IMR-90 (cell line): ENCODE results near the gene TUBGCP6. TPM values are rescaled to one million over a fixed set of nuclear protein-coding genes. Genes with fewer than 3 reads are reported as not detected.
"Not testable (repeated sequence)": the region's sequence is repeated elsewhere in the genome, so short reads cannot be mapped to it uniquely, and the experiment has no call there.

Source experiments
- ATAC-seq: fragments of 200-7000 bp; cut with Tn5 transposase; 2 replicates; pipeline ENCODE4 v1.9.1; 2020; ENCODE audit warnings: low read depth, mild to moderate bottlenecking, moderate library complexity
- BruUV-seq: library from RNA; stranded (reverse); fragments of 400-500 nt; replicated peaks from 2 replicates; lab custom pipeline; 2021; lab: Mats Ljungman, UMichigan
- CTCF ChIA-PET: fragments of 300-600 bp; formaldehyde crosslinking; extraction: SDS; loops from one replicate; lab custom pipeline; 2021; ENCODE audit warnings: antibody characterized with exemption; lab: Yijun Ruan, JAX
- POLR2A ChIA-PET: fragments of 300-600 bp; sonication (Branson Sonifier 250); formaldehyde crosslinking; loops from one replicate; lab custom pipeline; 2022; ENCODE audit warnings: antibody characterized with exemption; ENCODE audit not compliant: unreplicated experiment; lab: Charles Lee
- DNase-seq: peaks from one replicate; pipeline ENCODE4 v3.0.0; 2013
- H2AFZ ChIP-seq: replicated peaks from 2 replicates; pipeline ENCODE3; 2013; ENCODE audit warnings: low read length, mild to moderate bottlenecking; ENCODE audit not compliant: poor library complexity
- H2AK5ac ChIP-seq: 2 replicates; pipeline ENCODE4 v1.6.1; 2013; ENCODE audit warnings: low read depth, low read length, inconsistent platforms
- H2AK9ac ChIP-seq: replicated peaks from 2 replicates; pipeline ENCODE3; 2013; ENCODE audit warnings: mild to moderate bottlenecking, low read depth, low read length, moderate library complexity; ENCODE audit not compliant: poor library complexity
- H2BK120ac ChIP-seq: 2 replicates; pipeline ENCODE4 v1.6.1; 2013; ENCODE audit warnings: low read depth, low read length, inconsistent platforms
- H2BK15ac ChIP-seq: 3 replicates; pipeline ENCODE4 v1.6.1; 2013; ENCODE audit warnings: low read depth, low read length, inconsistent platforms
- H2BK20ac ChIP-seq: 2 replicates; pipeline ENCODE4 v1.6.1; 2013; ENCODE audit warnings: low read depth, mild to moderate bottlenecking, inconsistent platforms, low read length, moderate library complexity
- H2BK5ac ChIP-seq: 2 replicates; pipeline ENCODE4 v1.6.1; 2013; ENCODE audit warnings: mild to moderate bottlenecking, low read depth, low read length, inconsistent platforms; ENCODE audit not compliant: poor library complexity, severe bottlenecking
- H3K14ac ChIP-seq: replicated peaks from 2 replicates; pipeline ENCODE4 v1.6.1; 2013; ENCODE audit warnings: low read depth, low read length, inconsistent platforms
- H3K18ac ChIP-seq: 2 replicates; pipeline ENCODE4 v1.6.1; 2013; ENCODE audit warnings: low read depth, low read length, control low read depth
- H3K23ac ChIP-seq: 2 replicates; pipeline ENCODE4 v1.6.1; 2013; ENCODE audit warnings: low read depth, low read length, inconsistent platforms
- H3K27ac ChIP-seq: 2 replicates; pipeline ENCODE4 v1.5.1; 2013; ENCODE audit warnings: mild to moderate bottlenecking, control low read depth, low read length; ENCODE audit not compliant: insufficient read depth
- H3K27me3 ChIP-seq: 2 replicates; pipeline ENCODE4 v1.6.1; 2013; ENCODE audit warnings: low read length; ENCODE audit not compliant: control insufficient read depth, insufficient read depth
- H3K36me3 ChIP-seq: 2 replicates; pipeline ENCODE4 v1.6.1; 2013; ENCODE audit warnings: low read length, mixed read lengths; ENCODE audit not compliant: control insufficient read depth, insufficient read depth
- H3K4ac ChIP-seq: 2 replicates; pipeline ENCODE4 v1.6.1; 2013; ENCODE audit warnings: low read depth, low read length, inconsistent platforms
- H3K4me1 ChIP-seq: 2 replicates; pipeline ENCODE4 v1.6.1; 2013; ENCODE audit warnings: low read length, mixed read lengths; ENCODE audit not compliant: control insufficient read depth, insufficient read depth
- H3K4me2 ChIP-seq: 2 replicates; pipeline ENCODE4 v1.6.1; 2013; ENCODE audit warnings: low read depth, mild to moderate bottlenecking, control low read depth, low read length, moderate library complexity
- H3K4me3 ChIP-seq: 2 replicates; pipeline ENCODE4 v1.5.1; 2013; ENCODE audit warnings: low read depth, mild to moderate bottlenecking, control low read depth, low read length, moderate library complexity; ENCODE audit not compliant: insufficient read depth
- H3K56ac ChIP-seq: 2 replicates; pipeline ENCODE4 v1.6.1; 2013; ENCODE audit warnings: low read length, inconsistent platforms; ENCODE audit not compliant: insufficient read depth; ENCODE audit errors: extremely low read depth
- H3K79me1 ChIP-seq, 2 experiments: 2 replicates each; pipeline ENCODE4 v1.6.1; 2013; ENCODE audit warnings: low read length in 2 of 2, inconsistent platforms in 1 of 2, low read depth in 1 of 2
- H3K9ac ChIP-seq: 2 replicates; pipeline ENCODE4 v1.6.1; 2013; ENCODE audit warnings: low read depth, low read length, control low read depth
- H3K9me1 ChIP-seq: 2 replicates; pipeline ENCODE4 v1.6.1; 2013; ENCODE audit warnings: low read length, inconsistent platforms; ENCODE audit not compliant: insufficient read depth
- H3K9me3 ChIP-seq: 2 replicates; pipeline ENCODE4 v1.6.1; 2013; ENCODE audit warnings: low read length; ENCODE audit not compliant: control insufficient read depth, insufficient read depth
- H4K20me1 ChIP-seq: 2 replicates; pipeline ENCODE4 v1.6.1; 2013; ENCODE audit warnings: low read length, inconsistent platforms; ENCODE audit not compliant: insufficient read depth
- H4K5ac ChIP-seq: 2 replicates; pipeline ENCODE4 v1.6.1; 2013; ENCODE audit warnings: mild to moderate bottlenecking, low read depth, low read length, control low read depth
- H4K8ac ChIP-seq, 2 experiments: 2 replicates each; pipeline ENCODE4 v1.6.1; 2013; ENCODE audit warnings: low read depth in 2 of 2, low read length in 2 of 2, control low read depth in 1 of 2, inconsistent platforms in 1 of 2
- H4K91ac ChIP-seq: 2 replicates; pipeline ENCODE4 v1.6.1; 2013; ENCODE audit warnings: low read depth, low read length, inconsistent platforms; ENCODE audit not compliant: insufficient read depth
- CEBPB ChIP-seq: IDR thresholded peaks from 2 replicates; pipeline ENCODE4 v1.6.1; 2012; ENCODE audit warnings: low read depth, low read length, improper control_type of control experiment
- CHD1 ChIP-seq: IDR thresholded peaks from 2 replicates; pipeline ENCODE4 v1.6.1; 2012; ENCODE audit warnings: low read depth, low read length, improper control_type of control experiment
- FOS ChIP-seq: fragments of 150-350 bp; IDR thresholded peaks from 2 replicates; pipeline ENCODE4 v1.6.1; 2016; ENCODE audit warnings: low read depth, low read length
- NFE2L2 ChIP-seq: fragments of 150-350 bp; IDR thresholded peaks from 2 replicates; pipeline ENCODE4 v1.6.1; 2016; ENCODE audit warnings: low read depth, mild to moderate bottlenecking, low read length
- WGBS, 2 experiments: methylation state at CpG; one replicate each; pipeline versions ENCODE4 v1.1.5 to v1.1.7; 2013; ENCODE audit warnings: missing lambda C conversion rate in 2 of 2; ENCODE audit not compliant: insufficient read length in 1 of 2; ENCODE audit errors: extremely low coverage in 2 of 2; 5-methylcytosine and 5-hydroxymethylcytosine counted together
- dilution Hi-C: fragments of 300-500 bp; cut with HindIII; formaldehyde crosslinking; loops from one replicate; pipeline ENCODE4 v1.14.3; 2018; ENCODE audit warnings: low sequenced_read_pairs; ENCODE audit not compliant: unreplicated experiment
- in situ Hi-C: fragments of 300-500 bp; cut with MboI; formaldehyde crosslinking; loops from 3 replicates; pipeline ENCODE4 v1.14.3; 2019; ENCODE audit warnings: low sequenced_read_pairs, inconsistent platforms, mixed read lengths
- intact Hi-C: fragments of 100-400 bp; cut with micrococcal nuclease; formaldehyde crosslinking; loops from 2 replicates; pipeline ENCODE4 v1.10.0; 2022
- polyA plus RNA-seq, 3 experiments: library from polyadenylated mRNA; depleted of rRNA; stranded (reverse); fragments of >200 nt; gene quantifications; 2 replicates each; pipeline ENCODE4 v1.2.3, GENCODE V29; 2012; ENCODE audit warnings: low replicate concordance in 1 of 3
- total RNA-seq: library from RNA; depleted of rRNA; stranded (reverse); fragments of >200 nt; gene quantifications from 2 replicates; pipeline ENCODE4 v1.2.3, GENCODE V29; 2012
- TF ChIP-seq, protein P1 (sequence below): conservative IDR thresholded peaks from 2 replicates; pipeline ENCODE4 v1.5.1; 2012; ENCODE audit warnings: mild to moderate bottlenecking, low read depth, low read length, improper control_type of control experiment

TUBGCP6 gene
- total and polyA plus RNA-seq, 2 of the 4 experiments (the other 2 are of a cell fraction): 10.8 to 28.6 TPM

GRCh38 chr22:50274311-50274710, 29.5 kb upstream of the TUBGCP6 start:
- intact Hi-C loops (loop anchor here (5.0 kb wide), 1 partner anchor 33 kb away; the partner anchor contains the start of gene PLXNB2), in situ Hi-C loops (loop anchor here (10.0 kb wide), 1 partner anchor 50 kb away; the partner anchor contains the start of gene DENND6B), dilution Hi-C loops (no loop called here)
- Histone ChIP-seq H3K4ac (no peak overlapping the region), H4K20me1 (peaks cover 47% of the 10 kb centered on the region), H3K4me2 (no peak overlapping the region), H4K91ac (no peak overlapping the region), H3K79me1 (peaks cover 0 to 16% of the 10 kb centered on the region in 2 experiments; a peak in 1 of 4 replicates), H2BK15ac (no peak overlapping the region), H2AK5ac (no peak overlapping the region), H2BK20ac (no peak overlapping the region), H3K9ac (no peak overlapping the region), H3K56ac (no peak overlapping the region), H2BK5ac (no peak overlapping the region), H2AK9ac (peak overlapping the region; percentile 7), H2AFZ (no peak overlapping the region), H3K18ac (no peak overlapping the region), H2BK120ac (no peak overlapping the region), H3K27me3 (no peaks in the 10 kb centered on the region), H3K4me3 (no peak overlapping the region), H3K4me1 (peaks cover 11% of the 10 kb centered on the region), H3K9me3 (no peaks in the 10 kb centered on the region), H3K27ac (no peak overlapping the region), H4K8ac (no peak overlapping the region), H3K14ac (no peak overlapping the region), H3K23ac (no peak overlapping the region), H3K9me1 (no peaks in the 10 kb centered on the region), H4K5ac (no peak overlapping the region), H3K36me3 (peaks cover 51% of the 10 kb centered on the region)
- ChIA-PET CTCF (no interaction called here), POLR2A (no interaction called here)
- TF ChIP-seq FOS (no peak), NFE2L2 (no peak), CHD1 (no peak), CEBPB (no peak)
- TF ChIP-seq, protein P1, sequence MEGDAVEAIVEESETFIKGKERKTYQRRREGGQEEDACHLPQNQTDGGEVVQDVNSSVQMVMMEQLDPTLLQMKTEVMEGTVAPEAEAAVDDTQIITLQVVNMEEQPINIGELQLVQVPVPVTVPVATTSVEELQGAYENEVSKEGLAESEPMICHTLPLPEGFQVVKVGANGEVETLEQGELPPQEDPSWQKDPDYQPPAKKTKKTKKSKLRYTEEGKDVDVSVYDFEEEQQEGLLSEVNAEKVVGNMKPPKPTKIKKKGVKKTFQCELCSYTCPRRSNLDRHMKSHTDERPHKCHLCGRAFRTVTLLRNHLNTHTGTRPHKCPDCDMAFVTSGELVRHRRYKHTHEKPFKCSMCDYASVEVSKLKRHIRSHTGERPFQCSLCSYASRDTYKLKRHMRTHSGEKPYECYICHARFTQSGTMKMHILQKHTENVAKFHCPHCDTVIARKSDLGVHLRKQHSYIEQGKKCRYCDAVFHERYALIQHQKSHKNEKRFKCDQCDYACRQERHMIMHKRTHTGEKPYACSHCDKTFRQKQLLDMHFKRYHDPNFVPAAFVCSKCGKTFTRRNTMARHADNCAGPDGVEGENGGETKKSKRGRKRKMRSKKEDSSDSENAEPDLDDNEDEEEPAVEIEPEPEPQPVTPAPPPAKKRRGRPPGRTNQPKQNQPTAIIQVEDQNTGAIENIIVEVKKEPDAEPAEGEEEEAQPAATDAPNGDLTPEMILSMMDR: peak; percentile 36; the same call in 1 of the 2 replicates
- ATAC-seq: no peak
- no TSS peak for BruUV-seq
- 75% methylated on average over 2 of the region's 7 CpGs; no CpG with 5 or more reads in 1 of the 2 experiments for WGBS, 2 experiments
- DNase-seq: peak; percentile 54

GRCh38 chr22:50273781-50274180, 29.0 kb upstream of the TUBGCP6 start:
- H3K23ac ChIP-seq, H3K14ac ChIP-seq, H2AK5ac ChIP-seq, DNase-seq, H3K56ac ChIP-seq, H2BK5ac ChIP-seq, H2BK120ac ChIP-seq, H4K91ac ChIP-seq, POLR2A ChIA-PET, BruUV-seq, CTCF ChIA-PET, dilution Hi-C loops, H4K8ac ChIP-seq, H3K9me1 ChIP-seq, H4K5ac ChIP-seq, H2AFZ ChIP-seq, H2AK9ac ChIP-seq, ATAC-seq, H3K4ac ChIP-seq, H3K18ac ChIP-seq, H3K27ac ChIP-seq, H2BK20ac ChIP-seq, H2BK15ac ChIP-seq, H3K4me2 ChIP-seq, H3K4me3 ChIP-seq, H3K27me3 ChIP-seq, H3K9me3 ChIP-seq, H3K9ac ChIP-seq: not testable (repeated sequence)
- peaks cover 11% of the 10 kb centered on the region for H3K4me1 ChIP-seq
- peaks cover 46% of the 10 kb centered on the region for H3K36me3 ChIP-seq
- peaks cover 43% of the 10 kb centered on the region for H4K20me1 ChIP-seq
- 88% methylated on average over 4 of the region's 10 CpGs; no CpG with 5 or more reads in 1 of the 2 experiments for WGBS, 2 experiments
- intact Hi-C loops: loop anchor here (5.0 kb wide), 1 partner anchor 34 kb away; the partner anchor contains the start of gene PLXNB2
- peaks cover 0 to 16% of the 10 kb centered on the region in 2 experiments; a peak in 1 of 4 replicates for H3K79me1 ChIP-seq
- in situ Hi-C loops: loop anchor here (10.0 kb wide), 1 partner anchor 51 kb away; the partner anchor contains the start of gene DENND6B
